Gastrocnemius medialis (tissue), 4 donors: Measurements from ENCODE around the gene ZBTB22. TPM values are rescaled to one million over a fixed set of nuclear protein-coding genes. Genes with fewer than 3 reads are reported as not detected.

Experiments used
- ATAC-seq, 2 donors: fragments of 150-250 bp; one replicate each; pipeline ENCODE4 v1.9.1; 2016
- DNase-seq, 2 donors: peaks; one replicate each; pipeline ENCODE4 v3.0.0-alpha.2; 2019
- H3K27ac ChIP-seq, 4 donors: fragments of 200-600 bp; sonication (generic); 1 replicate in 1 of 4; 2 replicates in 3 of 4; pipeline ENCODE4 v1.5.1; 2016 to 2018; ENCODE audit warnings: mild to moderate bottlenecking in 2 of 4, moderate library complexity in 1 of 4
- H3K27me3 ChIP-seq, 3 donors: fragments of 200-600 bp; sonication (generic) in 2 of 3; 1 replicate in 1 of 3; 2 replicates in 2 of 3; pipeline versions ENCODE4 v1.5.1 to v1.6.0; 2016 to 2019; ENCODE audit warnings: mild to moderate bottlenecking in 1 of 3, moderate library complexity in 1 of 3
- H3K36me3 ChIP-seq, 2 donors: fragments of 200-600 bp; sonication (generic) in 1 of 2; one replicate each; pipeline ENCODE4 v1.5.1; 2017 to 2018
- H3K4me1 ChIP-seq, 2 donors: fragments of 200-600 bp; sonication (generic) in 1 of 2; one replicate each; pipeline ENCODE4 v1.5.1; 2016 to 2017; ENCODE audit warnings: mild to moderate bottlenecking in 2 of 2
- H3K4me3 ChIP-seq, 4 donors: fragments of 200-600 bp; sonication (generic) in 3 of 4; 1 replicate in 1 of 4; 2 replicates in 3 of 4; pipeline ENCODE4 v1.5.1; 2016 to 2019; ENCODE audit warnings: mild to moderate bottlenecking in 2 of 4
- H3K9me3 ChIP-seq, 3 donors: fragments of 200-600 bp; sonication (generic) in 2 of 3; 1 replicate in 1 of 3; 2 replicates in 2 of 3; pipeline ENCODE4 v1.5.1; 2016 to 2019
- CTCF ChIP-seq, 5 experiments: fragments of 450-650 bp in 3 of 5; fragments of 200-600 bp in 2 of 5; sonication (generic) in 2 of 5; IDR thresholded peaks in 4 of 5; conservative IDR thresholded peaks in 1 of 5; 1 replicate in 4 of 5; 2 replicates in 1 of 5; pipeline ENCODE4 v1.5.1; 2016 to 2019; ENCODE audit warnings: antibody characterized with exemption in 5 of 5, mild to moderate bottlenecking in 3 of 5, moderate library complexity in 3 of 5
- POLR2A ChIP-seq, 2 donors: fragments of 450-650 bp; IDR thresholded peaks; one replicate each; pipeline ENCODE4 v1.6.1; 2017; ENCODE audit warnings: antibody characterized with exemption in 2 of 2, mild to moderate bottlenecking in 2 of 2, moderate library complexity in 2 of 2
- in situ Hi-C, 4 donors: fragments of 200-750 bp; cut with MboI; loops; one replicate each; pipeline versions ENCODE4 v1.15.0 to v1.8.0; 2017; ENCODE audit warnings: low sequenced_read_pairs in 4 of 4
- intact Hi-C: fragments of 100-400 bp; cut with DNase I; formaldehyde crosslinking; loops from one replicate; pipeline ENCODE4 v1.15.1; 2023; ENCODE audit warnings: low total_unique reads
- microRNA-seq, 2 donors: library from miRNA; unstranded; fragments of <30 nt; microRNA quantifications; one replicate each; pipeline ENCODE4, GENCODE V29; 2016; ENCODE audit warnings: borderline replicate concordance in 2 of 2
- total RNA-seq, 4 donors: library from RNA; depleted of rRNA; stranded (reverse); fragments of >200 nt; gene quantifications; one replicate each; pipeline versions ENCODE4 v1.1.0 to v1.2.3, GENCODE V29; 2016

Gene ZBTB22
- total RNA-seq, 4 donors from 2014 or later, result 9.0 to 19.3 (median 16.3) TPM

GRCh38 chr6:33271468-33272274, 45.9 kb downstream of the ZBTB22 start, which contains the start of the genes RPS18 and VPS52:
RPS18 (plus strand) TSS chr6:33272075; CDS start chr6:33272120, 45 bp downstream.
VPS52 (minus strand) TSS chr6:33271876; CDS start chr6:33271675, 201 bp downstream.
- intact Hi-C loops (loop anchor here (1.0 to 10.0 kb wide), 5 partner anchors 18 to 1097 kb away; partner anchors contain the start of genes AGPAT1, PFDN6, RING1 and RNF5), in situ Hi-C loops (no loop called here)
- Histone ChIP-seq H3K27ac (peak within 1 kb of the TSS; percentile 85 to 96 (median 90)), H3K9me3 (no peaks in the 10 kb centered on the region), H3K4me3 (peak within 1 kb of the TSS; percentile 67 to 95 (median 80)), H3K27me3 (no peaks in the 10 kb centered on the region), H3K4me1 (peaks cover 46 to 53% of the 10 kb centered on the region in 2 donors), H3K36me3 (peaks cover 0 to 67% of the 10 kb centered on the region in 2 donors)
- TF ChIP-seq POLR2A (IDR thresholded peaks at IDR 0.05) (peak; percentile 92 to 95), CTCF (IDR thresholded peaks at IDR 0.05 in 4 of 5, conservative IDR thresholded peaks at IDR 0.05 in 1 of 5) (no peak)
- ATAC-seq (peak; percentile 98 to 99), DNase-seq (peak; percentile 95 to 96)

GRCh38 chr6:33271117-33271467, 46.5 kb downstream of the ZBTB22 start:
- ATAC-seq (peak; percentile 6 to 29), DNase-seq (no peak)
- H3K36me3 ChIP-seq, result peaks cover 0 to 69% of the 10 kb centered on the region in 2 donors
- H3K27ac ChIP-seq, result peak overlapping the region; percentile 85 to 96 (median 90)
- in situ Hi-C loops (no loop called here), intact Hi-C loops (loop anchor here (1.0 to 10.0 kb wide), 2 partner anchors 28 to 1096 kb away; partner anchors contain the start of genes AGPAT1 and RNF5)
- peaks cover 41 to 47% of the 10 kb centered on the region in 2 donors for H3K4me1 ChIP-seq
- peak overlapping the region; percentile 67 to 95 (median 80) for H3K4me3 ChIP-seq
- H3K27me3 ChIP-seq, result no peaks in the 10 kb centered on the region
- TF ChIP-seq POLR2A (IDR thresholded peaks at IDR 0.05) (no peak), CTCF (IDR thresholded peaks at IDR 0.05 in 4 of 5, conservative IDR thresholded peaks at IDR 0.05 in 1 of 5) (no peak)
- no peaks in the 10 kb centered on the region for H3K9me3 ChIP-seq

Small RNA genes lying within 50 kb of the gene (microRNA-seq; reads per million reads assigned to microRNA genes)
- gene MIR6834 (0 reads per million in 2 donors), gene MIR6873 (0 reads per million in 2 donors)

Other genes starting within 250 kb of the ZBTB22 start
- 10 to 100 TPM in 3 of 4 donors, 1 to 10 TPM in 1; 6.8 to 51.8 (median 23.4) TPM for gene HLA-DPA1, start 244.1 kb downstream of the ZBTB22 start, total RNA-seq
- 10 to 100 TPM; 16.7 to 52.1 (median 23.5) TPM for gene HLA-DPB1, start 241.8 kb downstream of the ZBTB22 start, total RNA-seq
- under 1 TPM; 0.31 to 0.92 (median 0.47) TPM for gene COL11A2, start 125.3 kb downstream of the ZBTB22 start, total RNA-seq
- 10 to 100 TPM; 20.8 to 38.4 (median 24.6) TPM for gene RXRB, start 117.1 kb downstream of the ZBTB22 start, total RNA-seq
- gene SLC39A7, start 116.9 kb downstream of the ZBTB22 start, total RNA-seq, result 10 to 100 TPM; 21.9 to 45.4 (median 26.2) TPM
- gene HSD17B8, start 113.1 kb downstream of the ZBTB22 start, total RNA-seq, result 10 to 100 TPM in 3 of 4 donors, 1 to 10 TPM in 1; 7.9 to 28.3 (median 14.3) TPM
- gene RING1, start 109.2 kb downstream of the ZBTB22 start, total RNA-seq, result 10 to 100 TPM in 3 of 4 donors, 1 to 10 TPM in 1; 7.4 to 16.3 (median 12.1) TPM
- 10 to 100 TPM; 28.7 to 52.8 (median 41.2) TPM for gene VPS52, start 45.9 kb downstream of the ZBTB22 start, total RNA-seq
- 1,000 to 10,000 TPM; 1,834 to 2,142 (median 2,010) TPM for gene RPS18, start 45.7 kb downstream of the ZBTB22 start, total RNA-seq
- 1 to 10 TPM; 1.0 to 2.0 (median 1.7) TPM for gene B3GALT4, start 40.6 kb downstream of the ZBTB22 start, total RNA-seq
- 10 to 100 TPM; 34.5 to 57.3 (median 49.1) TPM for gene WDR46, start 28.5 kb downstream of the ZBTB22 start, total RNA-seq
- gene PFDN6, start 28.1 kb downstream of the ZBTB22 start, total RNA-seq, result 100 to 1,000 TPM in 1 of 4 donors, 10 to 100 TPM in 3; 49.9 to 106 (median 76.8) TPM
- gene RGL2, start 18.8 kb downstream of the ZBTB22 start, total RNA-seq, result 10 to 100 TPM; 39.8 to 52.3 (median 40.8) TPM
- gene TAPBP, start 3.7 kb downstream of the ZBTB22 start, total RNA-seq, result 10 to 100 TPM; 15.9 to 42.4 (median 36.5) TPM
- gene DAXX, start 5.2 kb upstream of the ZBTB22 start, total RNA-seq, result 10 to 100 TPM; 37.2 to 76.0 (median 59.8) TPM
- gene KIFC1, start 74.1 kb upstream of the ZBTB22 start, total RNA-seq, result 1 to 10 TPM in 1 of 4 donors, under 1 TPM in 1, not detected in 2; 0.64 to 1.4 TPM
- gene PHF1, start 93.3 kb upstream of the ZBTB22 start, total RNA-seq, result 10 to 100 TPM; 53.5 to 65.8 (median 62.9) TPM
- gene CUTA, start 100.4 kb upstream of the ZBTB22 start, total RNA-seq, result 100 to 1,000 TPM in 2 of 4 donors, 10 to 100 TPM in 2; 69.9 to 119 (median 93.2) TPM
- gene SYNGAP1, start 102.3 kb upstream of the ZBTB22 start, total RNA-seq, result 1 to 10 TPM in 3 of 4 donors, under 1 TPM in 1; 0.71 to 2.3 (median 1.3) TPM
- 1 to 10 TPM in 2 of 4 donors, under 1 TPM in 2; 0.82 to 2.2 (median 1.2) TPM for gene ZBTB9, start 136.8 kb upstream of the ZBTB22 start, total RNA-seq